K562 (cell line): ENCODE data around the gene SLC20A1. TPM values are rescaled to one million over a fixed set of nuclear protein-coding genes. Genes with fewer than 3 reads are reported as not detected.

Experiments used
- ASH1L ChIP-seq: fragments of 450-650 bp; IDR thresholded peaks from 2 replicates; pipeline ENCODE4 v1.6.1; 2018; ENCODE audit warnings: borderline replicate concordance, mild to moderate bottlenecking, low read depth; ENCODE audit not compliant: partially characterized antibody
- ATF7 ChIP-seq: fragments of 450-650 bp; IDR thresholded peaks from 2 replicates; pipeline ENCODE4 v1.7.1; 2014; ENCODE audit warnings: mild to moderate bottlenecking, moderate library complexity
- BRF1 ChIP-seq: IDR thresholded peaks from 3 replicates; pipeline ENCODE4 v1.6.1; 2011; ENCODE audit warnings: borderline replicate concordance, mild to moderate bottlenecking; ENCODE audit not compliant: insufficient read length; ENCODE audit errors: extremely low read depth
- CBX1 ChIP-seq: sonication (generic); IDR thresholded peaks from 2 replicates; pipeline ENCODE4 v1.6.1; 2016; ENCODE audit warnings: antibody characterized with exemption, low read depth, mild to moderate bottlenecking
- CHD1 ChIP-seq: fragments of 200-600 bp; sonication (generic); IDR thresholded peaks from one replicate; pipeline ENCODE4 v1.6.1; 2012; ENCODE audit warnings: mild to moderate bottlenecking, moderate library complexity, low read length, inconsistent platforms
- CREB1 ChIP-seq, 2 experiments: sonication (generic) in 1 of 2; formaldehyde crosslinking in 1 of 2; IDR thresholded peaks; 2 replicates each; pipeline versions ENCODE4 v1.6.1 to v1.8.0; 2012 to 2022; ENCODE audit warnings: inconsistent platforms in 1 of 2, mild to moderate bottlenecking in 1 of 2, missing genetic modification reagents in 1 of 2, moderate library complexity in 1 of 2
- DMBX1 ChIP-seq: fragments of 250-450 bp; sonication (Bioruptor Pico); IDR thresholded peaks from 2 replicates; pipeline ENCODE4 v1.8.0; 2022; ENCODE audit warnings: inconsistent platforms, mild to moderate bottlenecking, moderate library complexity, borderline replicate concordance
- ETS2 ChIP-seq: IDR thresholded peaks from 2 replicates; pipeline ENCODE4 v1.6.1; 2016; ENCODE audit warnings: borderline replicate concordance, missing genetic modification characterization, mild to moderate bottlenecking, moderate library complexity, missing compliant biosample characterization; ENCODE audit not compliant: poor library complexity, severe bottlenecking
- FOXJ3 ChIP-seq: sonication (generic); formaldehyde crosslinking; IDR thresholded peaks from 2 replicates; pipeline ENCODE4 v1.4.0; 2020; ENCODE audit warnings: mild to moderate bottlenecking, missing genetic modification reagents
- HLTF ChIP-seq: fragments of 450-650 bp; IDR thresholded peaks from 2 replicates; pipeline ENCODE4 v1.6.1; 2016
- MAFG ChIP-seq: fragments of 450-650 bp; conservative IDR thresholded peaks from 2 replicates; pipeline ENCODE4 v1.6.1; 2016; ENCODE audit warnings: missing genetic modification characterization, missing compliant biosample characterization
- MTA3 ChIP-seq: fragments of 450-650 bp; formaldehyde crosslinking; IDR thresholded peaks from 2 replicates; pipeline ENCODE4 v1.6.1; 2017; ENCODE audit warnings: mild to moderate bottlenecking, borderline replicate concordance
- MYNN ChIP-seq, 2 experiments: sonication (generic); formaldehyde crosslinking in 1 of 2; IDR thresholded peaks; 2 replicates each; pipeline versions ENCODE4 v1.5.0 to v1.6.1; 2016 to 2020; ENCODE audit warnings: antibody characterized with exemption in 1 of 2, missing genetic modification reagents in 1 of 2
- NCOA4 ChIP-seq: fragments of 450-650 bp; IDR thresholded peaks from 2 replicates; pipeline ENCODE4 v1.6.1; 2018; ENCODE audit warnings: mild to moderate bottlenecking; ENCODE audit not compliant: partially characterized antibody
- NUFIP1 ChIP-seq: fragments of 450-650 bp; IDR thresholded peaks from 2 replicates; pipeline ENCODE4 v1.6.1; 2018; ENCODE audit not compliant: partially characterized antibody
- POLR3A ChIP-seq: IDR thresholded peaks from 2 replicates; pipeline ENCODE4 v1.6.1; 2011; ENCODE audit warnings: borderline replicate concordance, mild to moderate bottlenecking, moderate library complexity; ENCODE audit not compliant: insufficient read length, insufficient read depth; ENCODE audit errors: extremely low read depth
- SLC30A9 ChIP-seq: fragments of 250-450 bp; sonication (Bioruptor Pico); IDR thresholded peaks from 2 replicates; pipeline ENCODE4 v1.8.0; 2022; ENCODE audit warnings: mild to moderate bottlenecking, moderate library complexity
- SMAD1 ChIP-seq: fragments of 150-350 bp; IDR thresholded peaks from 2 replicates; pipeline ENCODE4 v1.6.1; 2014; ENCODE audit warnings: low read length, low read depth; ENCODE audit not compliant: partially characterized antibody
- SMARCE1 ChIP-seq: fragments of 450-650 bp; IDR thresholded peaks from 2 replicates; pipeline ENCODE4 v1.7.1; 2016; ENCODE audit warnings: mild to moderate bottlenecking
- SRSF7 ChIP-seq: fragments of 200-400 bp; formaldehyde crosslinking; optimal IDR thresholded peaks from 2 replicates; pipeline ENCODE3; 2017; ENCODE audit warnings: mild to moderate bottlenecking, low read depth, low read length
- TFAM ChIP-seq: fragments of 250-450 bp; sonication (Bioruptor Pico); conservative IDR thresholded peaks from 2 replicates; pipeline ENCODE4 v1.5.0; 2021; ENCODE audit warnings: mild to moderate bottlenecking, moderate library complexity
- THRAP3 ChIP-seq: fragments of 450-650 bp; IDR thresholded peaks from 2 replicates; pipeline ENCODE4 v1.6.1; 2016; ENCODE audit warnings: mild to moderate bottlenecking, inconsistent platforms, borderline replicate concordance
- U2AF2 ChIP-seq: fragments of 200-400 bp; formaldehyde crosslinking; optimal IDR thresholded peaks from 2 replicates; pipeline ENCODE3; 2017; ENCODE audit warnings: low read depth, mild to moderate bottlenecking, low read length
- ZFP36 ChIP-seq: fragments of 150-350 bp; IDR thresholded peaks from 2 replicates; pipeline ENCODE4 v1.6.1; 2018; ENCODE audit warnings: low read length, low read depth; ENCODE audit not compliant: partially characterized antibody
- ZNF274 ChIP-seq: IDR thresholded peaks from 2 replicates; pipeline ENCODE4 v1.6.1; 2011; ENCODE audit warnings: low read depth, mild to moderate bottlenecking, low read length, moderate library complexity, borderline replicate concordance
- ZNF282 ChIP-seq: sonication (generic); formaldehyde crosslinking; IDR thresholded peaks from 2 replicates; pipeline ENCODE4 v1.8.1; 2023; ENCODE audit warnings: missing genetic modification reagents
- ZNF436 ChIP-seq: fragments of 250-450, 450-650 bp; sonication (Bioruptor Pico); formaldehyde crosslinking; IDR thresholded peaks from 2 replicates; pipeline ENCODE4 v1.7.0; 2020; ENCODE audit warnings: mild to moderate bottlenecking
- polyA plus RNA-seq, 8 experiments: library from polyadenylated mRNA; depleted of rRNA in 4 of 8; stranded (reverse) in 5 of 8; unstranded in 3 of 8; fragments of >200 nt; fragmentation: Nextera tagmentation in 2 of 8; fragmentation: Illumina TruSeq in 1 of 8; extraction: Ambion mirVana in 2 of 8; extraction: Trizol in 1 of 8; gene quantifications; 2 replicates each; pipeline versions ENCODE4 v1.2.1 to v1.2.3, GENCODE V29; 2011 to 2014; ENCODE audit warnings: inconsistent platforms in 1 of 8, missing spikeins in 1 of 8
- total RNA-seq, 7 experiments: library from RNA; depleted of rRNA in 6 of 7; stranded (reverse); fragments of >200 nt in 6 of 7; fragmentation: Illumina TruSeq in 2 of 7; extraction: Trizol in 2 of 7; gene quantifications; 2 replicates each; pipeline versions ENCODE4 v1.2.1 to v1.2.3, GENCODE V29; 2011 to 2021; ENCODE audit warnings: low replicate concordance in 1 of 7
- TF ChIP-seq, protein P1 (sequence below): sonication (generic); formaldehyde crosslinking; IDR thresholded peaks from 2 replicates; pipeline ENCODE4 v1.8.1; 2022; ENCODE audit warnings: missing genetic modification reagents
- TF ChIP-seq, protein P2 (sequence below), 2 experiments: fragments of 200-800 bp in 1 of 2; sonication (Bioruptor generic) in 1 of 2; sonication (generic) in 1 of 2; formaldehyde crosslinking in 1 of 2; IDR thresholded peaks in 1 of 2; conservative IDR thresholded peaks in 1 of 2; 2 replicates each; pipeline versions ENCODE4 v1.5.0 to v1.6.1; 2016 to 2020; ENCODE audit warnings: missing compliant biosample characterization in 1 of 2, missing genetic modification characterization in 1 of 2, missing genetic modification reagents in 1 of 2

Gene SLC20A1
- total and polyA plus RNA-seq, 9 of the 15 experiments (the other 6 are each of a cell fraction or from before 2014, with no cell fraction given), result 53.8 to 150 (median 74.7) TPM

DNA sequence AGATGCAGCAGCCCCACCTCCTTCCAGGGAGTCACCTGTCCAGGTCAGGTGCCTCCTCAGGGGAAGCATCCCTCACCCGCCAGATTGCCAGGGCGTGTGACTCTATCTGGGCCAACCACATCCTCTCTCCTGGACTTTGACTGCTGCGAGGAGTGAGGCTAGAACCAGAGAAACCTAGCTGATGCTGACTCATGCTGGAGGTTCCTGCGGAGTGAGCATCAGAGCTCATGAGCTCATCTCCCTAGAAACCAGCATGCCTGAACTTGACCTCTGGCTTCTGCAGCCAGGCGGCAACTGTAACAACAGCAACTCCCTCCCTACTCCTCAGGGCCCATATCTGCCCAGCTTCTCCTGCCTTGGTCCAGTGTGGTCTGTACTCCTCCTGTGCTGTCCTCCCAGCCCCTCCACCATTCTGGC lies 46.8 kb downstream of the SLC20A1 start (continued):
- TF ChIP-seq, protein P1, sequence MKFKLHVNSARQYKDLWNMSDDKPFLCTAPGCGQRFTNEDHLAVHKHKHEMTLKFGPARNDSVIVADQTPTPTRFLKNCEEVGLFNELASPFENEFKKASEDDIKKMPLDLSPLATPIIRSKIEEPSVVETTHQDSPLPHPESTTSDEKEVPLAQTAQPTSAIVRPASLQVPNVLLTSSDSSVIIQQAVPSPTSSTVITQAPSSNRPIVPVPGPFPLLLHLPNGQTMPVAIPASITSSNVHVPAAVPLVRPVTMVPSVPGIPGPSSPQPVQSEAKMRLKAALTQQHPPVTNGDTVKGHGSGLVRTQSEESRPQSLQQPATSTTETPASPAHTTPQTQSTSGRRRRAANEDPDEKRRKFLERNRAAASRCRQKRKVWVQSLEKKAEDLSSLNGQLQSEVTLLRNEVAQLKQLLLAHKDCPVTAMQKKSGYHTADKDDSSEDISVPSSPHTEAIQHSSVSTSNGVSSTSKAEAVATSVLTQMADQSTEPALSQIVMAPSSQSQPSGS, result no peak
- TF ChIP-seq NCOA4 (no peak), TFAM (CRISPR knock-in tag) (no peak), ATF7 (peak; percentile 92), FOXJ3 (CRISPR knock-in tag) (peak; percentile 51; the same call in 1 of the 2 replicates), MAFG (tag) (peak; percentile 95), CHD1 (no peak), SRSF7 (no peak), U2AF2 (no peak), CREB1 (IDR thresholded peaks at IDR 0.05) (no peak), CREB1 (CRISPR knock-in tag; IDR thresholded peaks at IDR 0.05) (no peak), NUFIP1 (no peak), POLR3A (no peak), DMBX1 (CRISPR knock-in tag) (no peak; the same call in 1 of the 2 replicates), THRAP3 (no peak), ZNF274 (no peak), SMARCE1 (peak; percentile 74; the same call in 1 of the 2 replicates), CBX1 (no peak), BRF1 (no peak), ZNF436 (CRISPR knock-in tag) (no peak), ZNF282 (no peak), ETS2 (tag) (no peak), ZFP36 (no peak), MYNN (IDR thresholded peaks at IDR 0.05) (peak; percentile 60; the same call in 1 of the 2 replicates), MYNN (CRISPR knock-in tag; IDR thresholded peaks at IDR 0.05) (no peak), HLTF (no peak), ASH1L (no peak), SLC30A9 (CRISPR knock-in tag) (no peak), SMAD1 (no peak), MTA3 (no peak; the same call in none of the 2 replicates)
- TF ChIP-seq, protein P2, sequence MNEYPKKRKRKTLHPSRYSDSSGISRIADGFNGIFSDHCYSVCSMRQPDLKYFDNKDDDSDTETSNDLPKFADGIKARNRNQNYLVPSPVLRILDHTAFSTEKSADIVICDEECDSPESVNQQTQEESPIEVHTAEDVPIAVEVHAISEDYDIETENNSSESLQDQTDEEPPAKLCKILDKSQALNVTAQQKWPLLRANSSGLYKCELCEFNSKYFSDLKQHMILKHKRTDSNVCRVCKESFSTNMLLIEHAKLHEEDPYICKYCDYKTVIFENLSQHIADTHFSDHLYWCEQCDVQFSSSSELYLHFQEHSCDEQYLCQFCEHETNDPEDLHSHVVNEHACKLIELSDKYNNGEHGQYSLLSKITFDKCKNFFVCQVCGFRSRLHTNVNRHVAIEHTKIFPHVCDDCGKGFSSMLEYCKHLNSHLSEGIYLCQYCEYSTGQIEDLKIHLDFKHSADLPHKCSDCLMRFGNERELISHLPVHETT (CRISPR knock-in tag; conservative IDR thresholded peaks at IDR 0.05 in 1 of 2, IDR thresholded peaks at IDR 0.05 in 1 of 2), result no peak
